Measurements from ENCODE around the gene PPFIBP1. TPM values are rescaled to one million over a fixed set of nuclear protein-coding genes. Genes with fewer than 3 reads are reported as not detected.

Gene PPFIBP1
- total and polyA plus RNA-seq, 9 of the 15 experiments (the other 6 are each of a cell fraction or from before 2014, with no cell fraction given): 0.46 to 3.5 (median 1.8) TPM

DNA sequence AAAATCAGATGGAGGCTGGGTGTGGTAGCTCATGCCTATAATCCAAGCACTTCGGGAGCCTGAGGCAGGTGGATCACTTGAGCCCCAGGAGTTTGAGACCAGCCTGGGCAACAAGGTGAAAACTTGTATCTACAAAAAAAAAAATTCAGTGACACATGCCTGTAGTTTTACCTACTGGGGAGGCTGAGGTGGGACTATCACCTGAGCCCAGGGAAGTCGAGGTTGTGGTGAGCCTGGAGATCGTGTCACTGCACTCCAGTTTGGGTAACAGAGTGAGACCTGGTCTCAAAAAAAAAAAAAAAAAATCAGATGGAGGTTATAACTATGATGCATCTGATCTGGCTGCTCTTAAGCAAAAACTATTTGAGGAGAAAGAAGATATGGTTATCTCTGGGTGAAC is 26.6 kb upstream of the PPFIBP1 start:
- CTCF ChIA-PET (ENCODE audit: low intra/inter-chr PET ratio): no interaction called here
- Histone ChIP-seq H3K27ac (ENCODE audit: extremely low read depth, low read depth, low read length) (no peak overlapping the region), H3K79me2 (ENCODE audit: control insufficient read depth, insufficient read depth, low read length) (no peaks in the 10 kb centered on the region), H3K9ac (ENCODE audit: insufficient read depth in 1 of 2, low read depth in 2 of 2, low read length in 2 of 2) (no peak overlapping the region), H3K9me1 (ENCODE audit: control insufficient read depth, insufficient read depth, low read length) (no peaks in the 10 kb centered on the region), H3K4me1 (replicated peaks in 1 of 2; ENCODE audit: control insufficient read depth in 2 of 2, insufficient read depth in 2 of 2, low read length in 2 of 2) (no peaks in the 10 kb centered on the region), H2AFZ (ENCODE audit: low read depth, low read length) (no peak overlapping the region), H4K20me1 (replicated peaks; ENCODE audit: control insufficient read depth, insufficient read depth, low read length) (no peaks in the 10 kb centered on the region), H3K4me3 (no peak overlapping the region), H3K36me3 (ENCODE audit: control insufficient read depth, insufficient read depth, low read length) (no peaks in the 10 kb centered on the region), H3K9me3 (replicated peaks; ENCODE audit: control insufficient read depth, insufficient read depth, low read depth, low read length) (no peaks in the 10 kb centered on the region), H3K27me3 (ENCODE audit: control insufficient read depth in 2 of 2, insufficient read depth in 2 of 2, low read length in 2 of 2) (peaks cover 0 to 2% of the 10 kb centered on the region in 2 experiments; a peak in 1 of 5 replicates), H3K4me2 (ENCODE audit: insufficient read depth, low read length) (no peak overlapping the region)
- FAIRE-seq (no peak), ATAC-seq (no peak), DNase-seq (ENCODE audit: extremely low read depth in 1 of 4, low spot score in 3 of 4) (no peak)
- in situ Hi-C loops (cut with MboI): no loop called here
- intact Hi-C loops (cut with micrococcal nuclease): no loop called here
- POLR2A ChIA-PET: no interaction called here
- 0% methylated on average over 3 of the region's 3 CpGs for WGBS (ENCODE audit: insufficient coverage, low coverage, missing lambda C conversion rate)
- BruUV-seq (replicated peaks): no TSS peak
- TF ChIP-seq CBFB (CRISPR knock-in tag; IDR thresholded peaks at IDR 0.05): no peak

DNA sequence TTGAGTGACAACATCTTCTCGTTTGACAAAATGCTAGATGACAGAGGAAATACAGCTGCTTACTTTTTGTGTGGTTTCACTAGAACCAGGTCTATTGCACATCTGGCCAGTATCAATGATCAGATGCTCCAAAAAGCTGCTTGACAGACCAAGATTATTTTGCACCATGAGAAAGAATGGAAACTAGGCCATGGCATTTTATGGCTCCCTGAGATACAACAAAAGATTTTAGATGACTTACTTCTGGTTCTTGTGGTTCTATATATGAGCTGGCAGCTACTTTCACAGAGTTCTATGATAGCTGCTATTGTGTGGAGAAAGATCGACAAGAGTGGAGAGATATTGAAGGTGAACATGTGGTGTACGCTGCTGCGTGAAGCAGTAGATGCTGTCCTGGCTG is 25.9 kb upstream of the PPFIBP1 start:
- DNase-seq (ENCODE audit: extremely low read depth in 1 of 4, low spot score in 3 of 4) (no peak), ATAC-seq (no peak)
- no TSS peak for BruUV-seq (replicated peaks)

More for the DNA sequence above, 25.9 kb upstream of the PPFIBP1 start:
- intact Hi-C loops (cut with micrococcal nuclease): no loop called here
- Histone ChIP-seq H3K4me2 (ENCODE audit: insufficient read depth, low read length) (no peak overlapping the region), H3K79me2 (ENCODE audit: control insufficient read depth, insufficient read depth, low read length) (no peaks in the 10 kb centered on the region), H2AFZ (ENCODE audit: low read depth, low read length) (no peak overlapping the region), H3K9me3 (replicated peaks; ENCODE audit: control insufficient read depth, insufficient read depth, low read depth, low read length) (no peaks in the 10 kb centered on the region), H3K27me3 (ENCODE audit: control insufficient read depth in 2 of 2, insufficient read depth in 2 of 2, low read length in 2 of 2) (peaks cover 0 to 2% of the 10 kb centered on the region in 2 experiments; a peak in 1 of 5 replicates), H3K27ac (ENCODE audit: extremely low read depth, low read depth, low read length) (no peak overlapping the region), H3K9me1 (ENCODE audit: control insufficient read depth, insufficient read depth, low read length) (no peaks in the 10 kb centered on the region), H3K9ac (ENCODE audit: insufficient read depth in 1 of 2, low read depth in 2 of 2, low read length in 2 of 2) (no peak overlapping the region), H4K20me1 (replicated peaks; ENCODE audit: control insufficient read depth, insufficient read depth, low read length) (no peaks in the 10 kb centered on the region), H3K36me3 (ENCODE audit: control insufficient read depth, insufficient read depth, low read length) (no peaks in the 10 kb centered on the region), H3K4me1 (replicated peaks in 1 of 2; ENCODE audit: control insufficient read depth in 2 of 2, insufficient read depth in 2 of 2, low read length in 2 of 2) (no peaks in the 10 kb centered on the region), H3K4me3 (no peak overlapping the region)
- TF ChIP-seq L3MBTL2 (IDR thresholded peaks at IDR 0.05): no peak
- no peak for TF ChIP-seq MBD2 (IDR thresholded peaks at IDR 0.05; ENCODE audit: borderline replicate concordance, low read depth)
- TF ChIP-seq CREBBP (IDR thresholded peaks at IDR 0.05; ENCODE audit: low read depth, low read length): no peak
- in situ Hi-C loops (cut with MboI): no loop called here
- ChIA-PET CTCF (ENCODE audit: low intra/inter-chr PET ratio) (no interaction called here), POLR2A (no interaction called here)
- WGBS (ENCODE audit: insufficient coverage, low coverage, missing lambda C conversion rate): 2% methylated on average over 4 of the region's 4 CpGs
- no peak for FAIRE-seq

Measured in K562 (cell line).